ENCODE measurements around the gene SLC25A19.

GRCh38 chr17:75241143-75241430 lies 48.1 kb downstream of the SLC25A19 start:
- TF ChIP-seq POLR2A (IDR thresholded peaks at IDR 0.05; ENCODE audit: low read depth, low read length) (no peak), PAX5 (IDR thresholded peaks at IDR 0.05; ENCODE audit: insufficient read depth, low read length, severe bottlenecking) (no peak), POU2F2 (IDR thresholded peaks at IDR 0.05; ENCODE audit: low read depth, low read length) (no peak), TAF1 (IDR thresholded peaks at IDR 0.05; ENCODE audit: low read depth, low read length) (no peak), POLR2AphosphoS5 (IDR thresholded peaks at IDR 0.05; ENCODE audit: low read depth, low read length) (no peak; the same call in 1 of the 2 replicates)

Measured in GM12891 (cell line).